Panc1 (cell line): ENCODE results near the gene COL1A1. TPM values are rescaled to one million over a fixed set of nuclear protein-coding genes. Genes with fewer than 3 reads are reported as not detected.

ENCODE experiments used
- ATAC-seq: fragments of 200-7000 bp; cut with Tn5 transposase; 2 replicates; pipeline ENCODE4 v1.9.1; 2020; ENCODE audit warnings: mild to moderate bottlenecking, moderate library complexity
- BruUV-seq: library from RNA; stranded (reverse); fragments of 400-500 nt; replicated peaks from 2 replicates; lab custom pipeline; 2021; lab: Mats Ljungman, UMichigan
- CTCF ChIA-PET: fragments of 300-600 bp; sonication (Branson Sonifier 250); formaldehyde crosslinking; loops from one replicate; lab custom pipeline; 2022; ENCODE audit warnings: antibody characterized with exemption; lab: Charles Lee
- POLR2A ChIA-PET: fragments of 300-600 bp; sonication (Branson Sonifier 250); formaldehyde crosslinking; loops from one replicate; lab custom pipeline; 2022; ENCODE audit warnings: antibody characterized with exemption; lab: Charles Lee
- DNase-seq: peaks from one replicate; pipeline ENCODE4 v3.0.0-alpha.2; 2010; ENCODE audit warnings: low read depth, low spot score
- H3K27ac ChIP-seq: 2 replicates; pipeline ENCODE4 v1.5.1; 2011; ENCODE audit warnings: mild to moderate bottlenecking, low read length, inconsistent platforms
- H3K27me3 ChIP-seq: fragments of 200-500 bp; sonication (Bioruptor generic); 2 replicates; pipeline ENCODE4 v1.6.0; 2014; ENCODE audit warnings: low read length, inconsistent platforms; ENCODE audit not compliant: control insufficient read depth, insufficient read depth
- H3K36me3 ChIP-seq: fragments of 200-500 bp; sonication (Bioruptor generic); 2 replicates; pipeline ENCODE4 v1.5.1; 2014; ENCODE audit warnings: inconsistent platforms, mild to moderate bottlenecking, low read length, moderate library complexity; ENCODE audit not compliant: control insufficient read depth, insufficient read depth
- H3K4me1 ChIP-seq: 2 replicates; pipeline ENCODE4 v1.5.1; 2011; ENCODE audit warnings: inconsistent platforms, mild to moderate bottlenecking, low read length, moderate library complexity; ENCODE audit not compliant: control insufficient read depth, insufficient read depth
- H3K4me3 ChIP-seq, 2 experiments: 2 replicates each; pipeline ENCODE4 v1.5.1; 2011 to 2012; ENCODE audit warnings: low read depth in 2 of 2, low read length in 2 of 2, mild to moderate bottlenecking in 2 of 2, inconsistent platforms in 1 of 2, moderate library complexity in 1 of 2
- H3K9me3 ChIP-seq: fragments of 200-500 bp; sonication (Bioruptor generic); 2 replicates; pipeline ENCODE4 v1.5.1; 2014; ENCODE audit warnings: low read depth, mild to moderate bottlenecking, inconsistent platforms, low read length, moderate library complexity; ENCODE audit not compliant: control insufficient read depth, insufficient read depth
- CTCF ChIP-seq: fragments of 450-650 bp; IDR thresholded peaks from 2 replicates; pipeline ENCODE4 v1.5.1; 2017; ENCODE audit warnings: mild to moderate bottlenecking
- POLR2AphosphoS5 ChIP-seq: IDR thresholded peaks from 2 replicates; pipeline ENCODE4 v1.6.1; 2012; ENCODE audit warnings: mild to moderate bottlenecking, low read depth, low read length, moderate library complexity
- REST ChIP-seq, 2 experiments: IDR thresholded peaks; 2 replicates each; pipeline ENCODE4 v1.6.1; 2011 to 2012; ENCODE audit warnings: low read depth in 2 of 2, control low read depth in 1 of 2, low read length in 1 of 2, mild to moderate bottlenecking in 1 of 2, moderate library complexity in 1 of 2; ENCODE audit not compliant: insufficient read depth in 1 of 2
- SIN3A ChIP-seq: IDR thresholded peaks from 2 replicates; pipeline ENCODE4 v1.6.1; 2012; ENCODE audit warnings: low read depth, mild to moderate bottlenecking, low read length, moderate library complexity, borderline replicate concordance; ENCODE audit not compliant: insufficient read depth
- TCF7L2 ChIP-seq: IDR thresholded peaks from 2 replicates; pipeline ENCODE4 v1.6.1; 2011; ENCODE audit warnings: mild to moderate bottlenecking, low read depth, low read length, inconsistent platforms
- in situ Hi-C: cut with HindIII; loops from 2 replicates; pipeline ENCODE4 v1.10.0; 2016; ENCODE audit warnings: low sequenced_read_pairs, low pct_unique_long_range_greater_than_20kb
- intact Hi-C: fragments of 100-400 bp; cut with micrococcal nuclease; formaldehyde crosslinking; loops from one replicate; pipeline ENCODE4 v1.10.0; 2022; ENCODE audit not compliant: unreplicated experiment
- total RNA-seq: library from RNA; stranded (reverse); gene quantifications from one replicate; pipeline ENCODE4 v1.2.1, GENCODE V29; 2021; ENCODE audit not compliant: unreplicated experiment

The COL1A1 gene
- total RNA-seq, 1 experiment from 2014 or later, result 52.7 TPM

GRCh38 chr17:50174444-50174843, 27.0 kb downstream of the COL1A1 start:
- TF ChIP-seq SIN3A (no peak), REST (IDR thresholded peaks at IDR 0.05; ENCODE audit: insufficient read depth in 1 of 2, low read depth in 2 of 2, low read length in 1 of 2) (no peak), CTCF (no peak), TCF7L2 (no peak), POLR2AphosphoS5 (no peak)
- DNase-seq (no peak), ATAC-seq (no peak)
- ChIA-PET CTCF (no interaction called here), POLR2A (interaction anchor here (0.7 kb wide), 1 partner anchor 312 kb away, joined by 3 read pairs; no protein-coding TSS in a partner anchor)
- no peaks in the 10 kb centered on the region for H3K36me3 ChIP-seq
- no peaks in the 10 kb centered on the region for H3K9me3 ChIP-seq
- in situ Hi-C loops, result no loop called here
- intact Hi-C loops, result no loop called here
- H3K4me3 ChIP-seq, result no peak overlapping the region
- no peak overlapping the region for H3K27ac ChIP-seq
- no TSS peak for BruUV-seq
- no peaks in the 10 kb centered on the region for H3K27me3 ChIP-seq
- peaks cover 31% of the 10 kb centered on the region for H3K4me1 ChIP-seq

GRCh38 chr17:50173335-50173941, 28.0 kb downstream of the COL1A1 start:
- intact Hi-C loops, result no loop called here

More at GRCh38 chr17:50173335-50173941, 28.0 kb downstream of the COL1A1 start:
- ATAC-seq, result no peak
- no peak overlapping the region for H3K4me3 ChIP-seq
- in situ Hi-C loops, result no loop called here
- TF ChIP-seq SIN3A (no peak), POLR2AphosphoS5 (no peak), REST (IDR thresholded peaks at IDR 0.05; ENCODE audit: insufficient read depth in 1 of 2, low read depth in 2 of 2, low read length in 1 of 2) (no peak), CTCF (no peak)
- no peaks in the 10 kb centered on the region for H3K9me3 ChIP-seq
- no peaks in the 10 kb centered on the region for H3K36me3 ChIP-seq
- POLR2A ChIA-PET, result interaction anchor here (0.8 kb wide), 1 partner anchor 439 kb away, joined by 3 read pairs; no protein-coding TSS in a partner anchor
- BruUV-seq, result no TSS peak
- no peak overlapping the region for H3K27ac ChIP-seq
- H3K27me3 ChIP-seq, result no peaks in the 10 kb centered on the region
- CTCF ChIA-PET, result no interaction called here
- DNase-seq, result no peak
- H3K4me1 ChIP-seq, result peaks cover 26% of the 10 kb centered on the region
